HCT116 (cell line): ENCODE results near the gene BNC2. TPM values are rescaled to one million over a fixed set of nuclear protein-coding genes. Genes with fewer than 3 reads are reported as not detected.

Experiments
- ATAC-seq: fragments of 200-7000 bp; cut with Tn5 transposase; 2 replicates; pipeline ENCODE4 v1.9.1; 2020; ENCODE audit warnings: mild to moderate bottlenecking, moderate library complexity
- BruUV-seq: library from RNA; stranded (reverse); fragments of 400-500 nt; replicated peaks from 2 replicates; lab custom pipeline; 2021; lab: Mats Ljungman, UMichigan
- CTCF ChIA-PET: fragments of 300-600 bp; sonication (Branson Sonifier 250); formaldehyde crosslinking; loops from one replicate; lab custom pipeline; 2021; ENCODE audit warnings: antibody characterized with exemption; lab: Charles Lee
- POLR2A ChIA-PET: fragments of 300-600, 350-600 bp; sonication (Branson Sonifier 250); formaldehyde crosslinking; loops from one replicate; lab custom pipeline; 2021; ENCODE audit warnings: antibody characterized with exemption; lab: Charles Lee
- RAD21 ChIA-PET, 2 experiments: fragments of 300-600 bp; sonication (Branson Sonifier 250); formaldehyde crosslinking; loops; one replicate each; lab custom pipeline; 2023; ENCODE audit warnings: low total read pairs in 2 of 2; ENCODE audit not compliant: uncharacterized antibody in 2 of 2, unreplicated experiment in 2 of 2, low non-redundant PET in 1 of 2; lab: Charles Lee
- DNase-seq: peaks from one replicate; pipeline ENCODE4 v3.0.0-alpha.2; 2010; ENCODE audit warnings: low read depth, low spot score
- H2AFZ ChIP-seq: fragments of 200-600 bp; shearing (Covaris generic), sonication (generic); 2 replicates; pipeline ENCODE4 v1.6.1; 2017; ENCODE audit warnings: low read depth, mixed run types, mixed read lengths, antibody characterized with exemption, low read length; ENCODE audit not compliant: poor library complexity, severe bottlenecking
- H3K27ac ChIP-seq: 2 replicates; pipeline ENCODE4 v1.5.1; 2012; ENCODE audit warnings: low read depth, low read length
- H3K27me3 ChIP-seq: fragments of 200-600 bp; sonication (generic); 2 replicates; pipeline ENCODE4 v1.6.1; 2016; ENCODE audit warnings: mixed run types, low read length, mixed read lengths; ENCODE audit not compliant: insufficient read depth
- H3K36me3 ChIP-seq, 2 experiments: fragments of 200-500 bp in 1 of 2; fragments of 200-600 bp in 1 of 2; sonication (Bioruptor generic) in 1 of 2; sonication (generic) in 1 of 2; 2 replicates each; pipeline versions ENCODE4 v1.5.1 to v1.6.1; 2014 to 2016; ENCODE audit warnings: low read length in 2 of 2, inconsistent platforms in 1 of 2, mixed read lengths in 1 of 2, mixed run types in 1 of 2; ENCODE audit not compliant: insufficient read depth in 2 of 2, control insufficient read depth in 1 of 2
- H3K4me1 ChIP-seq, 2 experiments: fragments of 200-600 bp in 1 of 2; sonication (generic) in 1 of 2; 2 replicates each; pipeline versions ENCODE4 v1.5.1 to v1.6.1; 2012 to 2017; ENCODE audit warnings: low read length in 2 of 2, inconsistent platforms in 1 of 2, mild to moderate bottlenecking in 1 of 2, mixed read lengths in 1 of 2, mixed run types in 1 of 2, moderate library complexity in 1 of 2; ENCODE audit not compliant: insufficient read depth in 2 of 2, control insufficient read depth in 1 of 2
- H3K4me2 ChIP-seq: fragments of 200-600 bp; sonication (generic); 2 replicates; pipeline ENCODE4 v1.6.1; 2017; ENCODE audit warnings: mixed run types, low read length, mixed read lengths
- H3K4me3 ChIP-seq, 2 experiments: fragments of 200-600 bp in 1 of 2; sonication (generic) in 1 of 2; replicated peaks in 1 of 2; 2 replicates each; pipeline ENCODE4 v1.5.1; 2011 to 2016; ENCODE audit warnings: low read length in 2 of 2, control low read depth in 1 of 2, low read depth in 1 of 2, mild to moderate bottlenecking in 1 of 2, mixed read lengths in 1 of 2, mixed run types in 1 of 2
- H3K79me2 ChIP-seq: fragments of 200-600 bp; sonication (generic); 2 replicates; pipeline ENCODE4 v1.6.1; 2017; ENCODE audit warnings: mild to moderate bottlenecking, mixed run types, low read length, moderate library complexity, mixed read lengths; ENCODE audit not compliant: insufficient read depth
- H3K9ac ChIP-seq: fragments of 200-600 bp; sonication (generic); 2 replicates; pipeline ENCODE4 v1.6.1; 2016; ENCODE audit warnings: low read length, mixed read lengths
- H3K9me2 ChIP-seq: fragments of 200-600 bp; sonication (generic), shearing (Covaris generic); 2 replicates; pipeline ENCODE4 v1.6.1; 2017; ENCODE audit warnings: mixed run types, mild to moderate bottlenecking, moderate library complexity; ENCODE audit not compliant: insufficient read depth
- H3K9me3 ChIP-seq, 2 experiments: fragments of 200-500 bp in 1 of 2; fragments of 200-600 bp in 1 of 2; sonication (Bioruptor generic) in 1 of 2; sonication (generic) in 1 of 2; 2 replicates each; pipeline ENCODE4 v1.6.1; 2014 to 2017; ENCODE audit warnings: low read length in 2 of 2, mixed read lengths in 2 of 2, inconsistent platforms in 1 of 2, low read depth in 1 of 2, mild to moderate bottlenecking in 1 of 2, mixed run types in 1 of 2, moderate library complexity in 1 of 2; ENCODE audit not compliant: control insufficient read depth in 1 of 2, insufficient read depth in 1 of 2
- H4K20me1 ChIP-seq: fragments of 200-600 bp; sonication (generic), shearing (Covaris generic); 2 replicates; pipeline ENCODE4 v1.6.1; 2017; ENCODE audit warnings: mixed run types, mild to moderate bottlenecking, moderate library complexity; ENCODE audit not compliant: insufficient read depth
- ATF3 ChIP-seq: IDR thresholded peaks from 2 replicates; pipeline ENCODE4 v1.6.1; 2012
- CBX3 ChIP-seq: IDR thresholded peaks from 2 replicates; pipeline ENCODE4 v1.6.1; 2012; ENCODE audit warnings: low read depth
- EGR1 ChIP-seq: IDR thresholded peaks from 2 replicates; pipeline ENCODE4 v1.6.1; 2012; ENCODE audit warnings: low read depth
- ELF1 ChIP-seq: IDR thresholded peaks from 2 replicates; pipeline ENCODE4 v1.6.1; 2012; ENCODE audit warnings: low read depth, borderline replicate concordance
- EZH2 ChIP-seq: fragments of 200-600 bp; sonication (generic); IDR thresholded peaks from 2 replicates; pipeline ENCODE4 v1.6.1; 2017; ENCODE audit warnings: antibody characterized with exemption, mixed run types
- EZH2phosphoT487 ChIP-seq: fragments of 200-600 bp; IDR thresholded peaks from 2 replicates; pipeline ENCODE4 v1.6.1; 2018; ENCODE audit warnings: antibody characterized with exemption, borderline replicate concordance
- FOSL1 ChIP-seq: IDR thresholded peaks from 2 replicates; pipeline ENCODE4 v1.6.1; 2012; ENCODE audit warnings: low read depth
- JUND ChIP-seq: IDR thresholded peaks from 2 replicates; pipeline ENCODE4 v1.6.1; 2012
- MAX ChIP-seq: IDR thresholded peaks from 2 replicates; pipeline ENCODE4 v1.6.1; 2012
- POLR2A ChIP-seq: IDR thresholded peaks from 2 replicates; pipeline ENCODE4 v1.7.0; 2011; ENCODE audit warnings: borderline replicate concordance; ENCODE audit not compliant: insufficient read depth, insufficient read length; ENCODE audit errors: extremely low read depth
- POLR2AphosphoS5 ChIP-seq: IDR thresholded peaks from 2 replicates; pipeline ENCODE4 v1.6.1; 2011; ENCODE audit warnings: mild to moderate bottlenecking, low read depth, low read length, moderate library complexity
- SIN3A ChIP-seq: IDR thresholded peaks from 2 replicates; pipeline ENCODE4 v1.6.1; 2012; ENCODE audit warnings: low read depth
- TCF7L2 ChIP-seq: IDR thresholded peaks from 2 replicates; pipeline ENCODE4 v1.7.0; 2011; ENCODE audit warnings: borderline replicate concordance, inconsistent platforms; ENCODE audit not compliant: insufficient read depth, insufficient read length; ENCODE audit errors: extremely low read depth
- ZNF274 ChIP-seq: fragments of 200-500 bp; sonication (Bioruptor generic); IDR thresholded peaks from 2 replicates; pipeline ENCODE4 v1.6.1; 2014; ENCODE audit warnings: mild to moderate bottlenecking, low read depth, low read length, inconsistent platforms
- intact Hi-C: fragments of 100-400 bp; cut with micrococcal nuclease; formaldehyde crosslinking; loops from 2 replicates; pipeline ENCODE4 v1.10.0; 2022
- total RNA-seq: library from RNA; stranded (reverse); gene quantifications from one replicate; pipeline ENCODE4 v1.2.1, GENCODE V29; 2021; ENCODE audit not compliant: unreplicated experiment

BNC2 gene
- total RNA-seq, 1 experiment from 2014 or later = 0.37 TPM

GRCh38 chr9:16413509-16414016 lies 456.9 kb downstream of the BNC2 start:
- ATAC-seq (no peak), DNase-seq (no peak)
- BruUV-seq = no TSS peak
- Histone ChIP-seq H3K36me3 (no peaks in the 10 kb centered on the region), H3K79me2 (no peaks in the 10 kb centered on the region), H3K4me1 (no peaks in the 10 kb centered on the region), H3K4me2 (no peak overlapping the region), H4K20me1 (no peaks in the 10 kb centered on the region), H3K4me3 (no peak overlapping the region), H2AFZ (no peak overlapping the region), H3K27me3 (peaks cover 46% of the 10 kb centered on the region), H3K27ac (no peak overlapping the region), H3K9me2 (no peaks in the 10 kb centered on the region), H3K9ac (no peak overlapping the region), H3K9me3 (no peaks in the 10 kb centered on the region)
- ChIA-PET POLR2A (no interaction called here), CTCF (no interaction called here), RAD21 (no interaction called here)
- no peak for TF ChIP-seq FOSL1
- TF ChIP-seq ZNF274 = no peak
- no peak for TF ChIP-seq EZH2
- TF ChIP-seq POLR2AphosphoS5 = no peak
- TF ChIP-seq CBX3 = no peak
- no peak for TF ChIP-seq SIN3A
- TF ChIP-seq ATF3 = no peak
- TF ChIP-seq JUND = no peak
- no peak for TF ChIP-seq EZH2phosphoT487
- TF ChIP-seq TCF7L2 = no peak
- TF ChIP-seq POLR2A = no peak
- TF ChIP-seq MAX = no peak
- TF ChIP-seq ELF1 = no peak
- no peak for TF ChIP-seq EGR1
- intact Hi-C loops = no loop called here
